ENCODE data around the gene CHCHD2.
"Not testable (repeated sequence)": the region's sequence is repeated elsewhere in the genome, so short reads cannot be mapped to it uniquely, and the experiment has no call there.

Gene CHCHD2, protein sequence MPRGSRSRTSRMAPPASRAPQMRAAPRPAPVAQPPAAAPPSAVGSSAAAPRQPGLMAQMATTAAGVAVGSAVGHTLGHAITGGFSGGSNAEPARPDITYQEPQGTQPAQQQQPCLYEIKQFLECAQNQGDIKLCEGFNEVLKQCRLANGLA

GRCh38 chr7:56106108-56107073 is at the start of gene CHCHD2:
Gene CHCHD2 (minus strand): TSS chr7:56106476. CDS start chr7:56106413, 63 bp downstream.
- peak; percentile 94 for DNase-seq

- not testable (repeated sequence) for DNase-seq
Observed at GRCh38 chr7:56131062-56131461, 24.8 kb upstream of the CHCHD2 start.

- DNase-seq: no peak
Observed at GRCh38 chr7:56127241-56127975, 21.1 kb upstream of the CHCHD2 start.

DNA sequence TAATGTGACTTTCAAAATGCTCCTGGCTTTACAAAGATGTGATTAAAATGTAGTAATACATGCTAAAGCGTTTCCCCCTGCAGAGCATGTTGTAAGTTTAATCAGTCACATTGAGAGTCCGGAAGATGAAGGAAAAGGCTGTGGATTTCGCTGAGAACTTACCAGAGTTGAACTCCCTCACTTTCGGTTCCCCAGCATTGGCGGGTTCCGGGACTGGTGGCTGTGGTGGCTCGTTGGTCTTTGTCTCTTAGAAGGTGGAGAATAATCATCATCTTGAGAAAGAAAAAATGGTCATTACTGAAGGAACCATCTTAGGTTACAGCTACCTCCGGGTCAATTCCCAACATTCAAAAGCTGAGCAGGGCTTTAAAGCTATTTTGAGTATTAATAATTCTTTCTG is 19.6 kb upstream of the CHCHD2 start:
- no peak for DNase-seq

GRCh38 chr7:56124981-56125380 is 18.7 kb upstream of the CHCHD2 start:
- no peak for DNase-seq

DNA sequence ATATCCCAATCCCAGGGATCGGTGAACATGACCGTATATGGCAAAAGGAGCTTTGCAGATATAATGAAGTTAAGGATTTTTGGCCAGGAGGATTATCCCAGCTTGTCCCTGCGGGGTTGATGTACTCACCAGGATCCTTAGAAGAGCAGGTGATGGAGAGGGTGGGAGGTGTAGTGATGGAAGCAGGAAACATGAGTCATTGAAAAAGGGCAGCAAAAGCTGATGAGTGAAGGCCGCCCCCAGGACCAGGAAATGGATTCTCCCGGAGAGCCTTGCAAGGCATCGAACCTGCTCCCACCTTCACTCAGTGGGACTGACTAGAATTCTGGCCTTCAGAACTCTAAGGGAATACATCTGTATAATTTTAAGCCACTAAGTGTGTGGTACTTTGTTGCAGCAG is 15.2 kb upstream of the CHCHD2 start:
- DNase-seq: no peak

- no peak for DNase-seq
Observed at GRCh38 chr7:56115852-56116538, 9.7 kb upstream of the CHCHD2 start, which contains the start of gene NUPR2. Gene NUPR2 (minus strand): TSS chr7:56116417. CDS start chr7:56116314, 103 bp downstream.

DNA sequence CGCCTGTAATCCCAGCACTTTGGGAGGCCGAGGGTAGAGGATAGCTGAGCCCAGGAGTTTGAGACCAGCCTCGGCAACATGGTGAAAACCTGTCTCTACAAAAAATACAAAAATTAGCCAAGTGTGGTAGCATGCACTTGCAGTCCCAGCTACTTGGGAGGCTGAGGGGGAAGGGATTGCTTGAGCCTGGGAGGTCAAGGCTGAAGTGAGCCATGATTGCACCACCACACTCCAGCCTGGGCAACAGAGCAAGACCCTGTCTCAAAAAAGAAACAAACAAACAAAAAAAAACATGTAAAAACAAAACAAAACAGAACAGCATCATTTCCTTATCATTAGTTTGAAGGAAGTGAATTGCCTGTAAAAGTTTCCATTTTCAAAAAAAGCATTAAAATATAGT is 6.0 kb upstream of the CHCHD2 start:
- DNase-seq: not testable (repeated sequence)

- no peak for DNase-seq
Observed at GRCh38 chr7:56110611-56111010, 4.3 kb upstream of the CHCHD2 start.

DNA sequence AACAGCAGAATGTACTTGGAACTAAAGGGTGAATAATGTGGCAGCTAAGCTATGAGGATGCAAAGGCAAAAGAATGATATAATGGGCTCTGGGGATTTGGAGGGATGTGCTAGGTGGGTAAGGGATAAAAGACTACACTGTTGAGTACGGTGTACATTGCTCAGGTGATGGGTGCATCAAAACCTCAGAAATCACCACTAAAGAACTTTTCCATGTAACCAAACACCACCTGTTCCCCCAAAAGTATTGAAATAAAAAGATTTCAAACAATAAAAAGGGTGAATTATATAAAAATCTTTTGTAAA is 1.6 kb upstream of the CHCHD2 start:
- no peak for DNase-seq

- no peak for DNase-seq
Observed at GRCh38 chr7:56105508-56105907, 768 bp downstream of the CHCHD2 start.

DNA sequence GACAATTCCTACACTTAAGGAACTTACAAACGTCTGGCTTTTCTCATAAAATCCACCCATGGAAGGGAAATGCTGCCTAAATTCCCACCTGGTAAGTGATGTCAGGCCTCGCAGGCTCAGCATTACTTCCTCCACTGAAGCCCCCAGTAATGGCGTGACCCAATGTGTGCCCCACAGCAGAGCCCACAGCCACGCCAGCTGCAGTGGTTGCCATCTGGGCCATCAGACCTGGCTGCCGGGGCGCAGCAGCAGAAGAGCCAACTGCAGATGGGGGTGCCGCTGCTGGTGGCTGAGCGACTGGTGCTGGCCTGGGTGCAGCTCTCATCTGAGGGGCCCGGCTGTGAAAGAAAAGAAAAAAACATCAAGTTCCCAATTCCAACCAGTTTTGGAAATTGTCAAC is 2.1 kb downstream of the CHCHD2 start:
- not testable (repeated sequence) for DNase-seq

GRCh38 chr7:56099653-56100052 is 6.6 kb downstream of the CHCHD2 start:
- DNase-seq: no peak

DNA sequence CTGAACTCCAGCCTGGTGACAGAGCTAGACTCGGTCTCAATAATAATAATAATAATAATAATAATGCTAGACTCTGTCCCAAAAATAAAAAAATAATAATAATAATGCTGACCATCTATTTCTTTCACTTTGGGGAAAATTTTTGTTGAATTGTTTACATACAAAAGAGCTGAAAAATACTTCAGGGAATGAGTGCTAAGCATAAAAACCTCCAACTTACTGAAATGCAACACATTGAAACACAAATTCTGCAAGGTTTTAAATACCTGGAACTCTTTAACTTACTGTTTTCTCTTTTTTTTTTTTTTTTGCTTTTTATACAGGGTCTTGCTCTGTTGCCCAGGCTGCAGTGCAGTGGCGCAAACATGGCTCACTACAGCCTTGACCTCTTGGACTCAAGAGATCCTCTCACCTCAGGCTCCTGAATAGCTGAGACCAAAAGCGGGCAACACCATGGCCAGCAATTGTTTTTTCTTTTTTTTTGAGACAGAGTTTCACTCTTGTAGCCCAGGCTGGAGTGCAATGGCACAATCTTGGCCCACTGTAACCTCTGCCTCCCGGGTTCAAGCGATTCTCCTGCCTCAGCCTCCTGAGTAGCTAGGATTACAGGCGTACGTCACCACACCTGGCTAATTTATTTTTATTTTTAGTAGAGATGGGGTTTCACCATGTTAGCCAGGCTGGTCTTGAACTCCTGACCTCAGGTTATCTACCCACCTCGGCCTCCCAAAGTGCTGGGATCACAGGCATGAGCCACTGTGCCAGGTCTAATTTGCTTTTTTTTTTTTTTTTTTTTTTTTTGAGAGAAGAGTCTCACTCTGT is 7.9 kb downstream of the CHCHD2 start:
- not testable (repeated sequence) for DNase-seq

DNA sequence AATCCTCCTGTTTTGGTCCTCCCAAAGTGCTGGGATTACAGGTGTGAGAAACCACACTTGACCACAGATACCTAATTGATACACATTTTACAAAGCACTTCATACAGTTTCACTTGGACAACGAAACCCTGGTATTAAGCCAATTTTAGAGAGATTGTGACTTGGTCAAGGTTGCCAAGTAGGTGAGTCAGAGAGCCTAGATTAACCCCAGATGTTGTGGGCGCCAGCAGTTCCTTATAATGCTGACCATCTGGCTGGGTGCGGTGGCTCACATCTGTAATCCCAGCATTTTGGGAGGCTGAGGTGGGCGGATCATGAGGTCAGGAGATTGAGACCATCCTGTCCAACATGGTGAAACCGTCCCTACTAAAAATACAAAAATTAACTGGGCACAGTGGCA is 8.6 kb downstream of the CHCHD2 start:
- no peak for DNase-seq

DNA sequence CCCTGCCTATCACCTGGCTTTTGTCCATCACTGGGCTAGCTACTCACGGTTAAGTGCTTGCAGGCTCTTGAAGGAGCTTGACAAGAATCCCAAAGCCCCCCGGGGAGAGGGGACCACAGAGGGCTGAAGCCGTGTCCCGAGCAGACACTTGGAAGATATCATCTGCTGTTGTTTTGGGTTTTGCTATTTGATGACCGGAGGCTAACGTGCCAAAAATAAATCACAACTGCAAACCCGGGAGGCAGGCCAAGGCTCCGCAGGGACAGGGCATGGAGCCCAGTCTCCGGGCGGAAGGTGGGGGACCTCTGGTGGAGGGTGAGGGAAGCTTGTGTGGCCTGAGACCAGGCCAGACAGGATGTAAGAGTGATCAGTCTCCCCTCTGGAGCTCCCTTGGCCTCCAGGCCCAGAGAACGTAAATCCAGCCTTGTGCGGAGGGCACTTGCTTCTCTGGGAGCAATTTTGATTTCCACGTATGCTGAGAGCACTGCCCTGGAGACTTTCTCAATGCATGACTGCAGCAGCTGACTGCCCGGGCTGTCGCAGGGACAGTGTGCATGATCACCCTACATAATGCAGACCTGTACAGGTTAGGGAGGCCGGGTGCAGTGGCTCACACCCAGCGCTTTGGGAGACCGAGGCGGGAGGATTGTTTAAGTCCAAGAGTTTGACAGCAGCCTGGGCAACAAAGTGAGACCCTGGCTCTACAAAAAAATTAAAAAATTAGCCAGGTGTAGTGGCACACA is 13.3 kb downstream of the CHCHD2 start, which contains the start of gene PHKG1:
TSS of gene PHKG1 (minus strand) at position 164 of the 743 bp plus-strand sequence. CDS start 4,011 bp downstream, outside the sequence.
- DNase-seq: no peak

GRCh38 chr7:56092388-56092787 is 13.9 kb downstream of the CHCHD2 start:
- not testable (repeated sequence) for DNase-seq

GRCh38 chr7:56091591-56091990 is 14.7 kb downstream of the CHCHD2 start:
- no peak for DNase-seq

- DNase-seq: no peak
Observed at GRCh38 chr7:56087445-56087844, 18.8 kb downstream of the CHCHD2 start.

DNA sequence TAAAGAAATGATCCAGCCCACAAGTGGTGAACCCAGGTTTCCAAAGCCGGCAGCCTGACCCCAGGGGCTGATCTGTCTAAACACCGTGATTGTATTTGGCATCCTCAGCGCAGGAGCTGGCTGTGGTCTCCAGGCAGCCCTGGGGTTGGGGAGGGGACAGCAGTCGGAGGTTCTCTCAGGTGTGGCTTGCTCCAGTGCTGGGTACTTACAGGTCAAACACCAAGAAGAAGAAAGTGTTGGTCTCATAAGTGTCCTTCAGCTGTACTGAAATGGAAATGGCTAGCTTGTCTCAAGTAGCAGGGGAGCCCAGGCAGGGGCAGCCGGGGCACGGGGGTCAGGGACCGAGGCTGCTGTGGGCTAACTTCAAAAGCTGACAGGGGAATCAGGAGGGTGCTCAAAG is 19.5 kb downstream of the CHCHD2 start:
- DNase-seq: no peak

- DNase-seq: no peak
Observed at GRCh38 chr7:56083150-56083785, 23.0 kb downstream of the CHCHD2 start.
